ENCODE results near the gene CFAP97.

DNA sequence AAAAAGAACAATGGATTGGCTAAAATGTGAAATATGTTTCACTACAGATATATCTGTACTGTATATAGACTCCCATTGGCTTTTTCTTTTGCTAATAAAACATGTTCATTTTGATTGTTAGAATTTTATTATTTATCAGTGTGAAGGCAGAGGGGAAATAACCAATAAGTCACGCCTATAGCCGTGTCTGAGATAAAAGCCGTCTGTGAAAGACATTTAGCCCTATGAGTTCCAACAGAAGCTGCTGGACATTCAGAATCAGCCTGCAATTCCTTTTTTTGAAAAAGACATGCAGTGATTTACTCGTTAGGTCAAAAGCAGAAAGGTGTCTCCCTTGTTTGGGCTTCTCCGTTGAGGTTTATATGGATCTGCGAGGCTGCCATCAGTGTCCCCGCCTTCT lies 84.9 kb downstream of the CFAP97 start:
- TF ChIP-seq, protein P1, sequence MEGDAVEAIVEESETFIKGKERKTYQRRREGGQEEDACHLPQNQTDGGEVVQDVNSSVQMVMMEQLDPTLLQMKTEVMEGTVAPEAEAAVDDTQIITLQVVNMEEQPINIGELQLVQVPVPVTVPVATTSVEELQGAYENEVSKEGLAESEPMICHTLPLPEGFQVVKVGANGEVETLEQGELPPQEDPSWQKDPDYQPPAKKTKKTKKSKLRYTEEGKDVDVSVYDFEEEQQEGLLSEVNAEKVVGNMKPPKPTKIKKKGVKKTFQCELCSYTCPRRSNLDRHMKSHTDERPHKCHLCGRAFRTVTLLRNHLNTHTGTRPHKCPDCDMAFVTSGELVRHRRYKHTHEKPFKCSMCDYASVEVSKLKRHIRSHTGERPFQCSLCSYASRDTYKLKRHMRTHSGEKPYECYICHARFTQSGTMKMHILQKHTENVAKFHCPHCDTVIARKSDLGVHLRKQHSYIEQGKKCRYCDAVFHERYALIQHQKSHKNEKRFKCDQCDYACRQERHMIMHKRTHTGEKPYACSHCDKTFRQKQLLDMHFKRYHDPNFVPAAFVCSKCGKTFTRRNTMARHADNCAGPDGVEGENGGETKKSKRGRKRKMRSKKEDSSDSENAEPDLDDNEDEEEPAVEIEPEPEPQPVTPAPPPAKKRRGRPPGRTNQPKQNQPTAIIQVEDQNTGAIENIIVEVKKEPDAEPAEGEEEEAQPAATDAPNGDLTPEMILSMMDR (IDR thresholded peaks at IDR 0.05), result no peak
- TF ChIP-seq POLR2A (IDR thresholded peaks at IDR 0.05), result no peak
